AG09319 (cell line): ENCODE results near the gene HOXA3.

Experiments used
- DNase-seq: peaks from one replicate; pipeline ENCODE4 v3.0.0-alpha.2; 2010; ENCODE audit warnings: low read depth; ENCODE audit errors: extremely low read depth
- CTCF ChIP-seq: IDR thresholded peaks from 2 replicates; pipeline ENCODE4 v1.5.1; 2011; ENCODE audit warnings: low read depth, mild to moderate bottlenecking, inconsistent platforms, low read length, moderate library complexity

HOXA3 gene

GRCh38 chr7:27179030-27179429, 26.6 kb upstream of the HOXA3 start:
- no peak for TF ChIP-seq CTCF
- DNase-seq = no peak

GRCh38 chr7:27178366-27178765, 26.0 kb upstream of the HOXA3 start:
- no peak for TF ChIP-seq CTCF
- DNase-seq = no peak

- no peak for DNase-seq
- TF ChIP-seq CTCF = no peak
Observed at GRCh38 chr7:27177795-27178320, 25.5 kb upstream of the HOXA3 start.

- TF ChIP-seq CTCF = no peak
- DNase-seq = no peak
Observed at GRCh38 chr7:27176962-27177794, 24.8 kb upstream of the HOXA3 start.

GRCh38 chr7:27176524-27176845, 24.1 kb upstream of the HOXA3 start:
- DNase-seq = no peak
- TF ChIP-seq CTCF = no peak

GRCh38 chr7:27175626-27176523, 23.5 kb upstream of the HOXA3 start:
- DNase-seq = no peak
- TF ChIP-seq CTCF = no peak
